HepG2 (cell line): ENCODE data around the gene ACTN2. TPM values are rescaled to one million over a fixed set of nuclear protein-coding genes. Genes with fewer than 3 reads are reported as not detected.

Experiments
- ATAC-seq: fragments of 200-7000 bp; cut with Tn5 transposase; 3 replicates; pipeline ENCODE4 v1.9.1; 2020; ENCODE audit warnings: mild to moderate bottlenecking, moderate library complexity
- Bru-seq: library from RNA; stranded (reverse); fragments of 400-500 nt; gene quantifications from one replicate; lab custom pipeline; 2021; lab: Mats Ljungman, UMichigan
- BruChase-seq, 2 experiments: library from RNA; stranded (reverse); fragments of 400-500 nt; gene quantifications; one replicate each; lab custom pipeline; 2021; lab: Mats Ljungman, UMichigan
- BruUV-seq: library from RNA; stranded (reverse); fragments of 400-500 nt; replicated peaks from 2 replicates; lab custom pipeline; 2021; lab: Mats Ljungman, UMichigan
- CTCF ChIA-PET: fragments of 300-600 bp; formaldehyde crosslinking; extraction: SDS; loops from one replicate; lab custom pipeline; 2021; ENCODE audit warnings: low total read pairs, inconsistent platforms, low intra/inter-chr PET ratio; lab: Yijun Ruan, JAX
- POLR2A ChIA-PET: fragments of 350-600 bp; sonication (Branson Sonifier 250); formaldehyde crosslinking; loops from one replicate; lab custom pipeline; 2020; ENCODE audit warnings: antibody characterized with exemption, inconsistent platforms; lab: Yijun Ruan, JAX
- DNase-seq: peaks from one replicate; pipeline ENCODE4 v3.0.0-alpha.2; 2015; ENCODE audit warnings: low spot score
- FAIRE-seq: peaks from 3 replicates; lab custom pipeline; 2011; peaks lifted over from hg19 to GRCh38; lab: Jason Lieb, UNC
- H2AFZ ChIP-seq: one replicate; pipeline ENCODE4 v1.6.1; 2011; ENCODE audit warnings: low read length, inconsistent platforms
- H3K27ac ChIP-seq: fragments of 300-600 bp; 3 replicates; pipeline ENCODE4 v1.8.0; 2011; ENCODE audit warnings: mixed run types, mild to moderate bottlenecking, mixed read lengths, low read length, inconsistent platforms; ENCODE audit not compliant: insufficient read depth; ENCODE audit errors: extremely low read length
- H3K27me3 ChIP-seq, 2 experiments: fragments of 200-600 bp in 1 of 2; 2 replicates in 1 of 2; 3 replicates in 1 of 2; pipeline versions ENCODE4 v1.6.0 to v1.8.0; 2011; ENCODE audit warnings: low read length in 2 of 2, mild to moderate bottlenecking in 2 of 2, moderate library complexity in 2 of 2, inconsistent platforms in 1 of 2; ENCODE audit not compliant: insufficient read depth in 2 of 2, control insufficient read depth in 1 of 2
- H3K36me3 ChIP-seq, 2 experiments: fragments of 200-600 bp in 1 of 2; replicated peaks in 1 of 2; 2 replicates in 1 of 2; 3 replicates in 1 of 2; pipeline versions ENCODE4 v1.5.1 to v1.8.0; 2011; ENCODE audit warnings: low read length in 2 of 2, inconsistent platforms in 1 of 2; ENCODE audit not compliant: insufficient read depth in 2 of 2, control insufficient read depth in 1 of 2
- H3K4me1 ChIP-seq: 2 replicates; pipeline ENCODE4 v1.5.1; 2012; ENCODE audit warnings: low read length, inconsistent platforms; ENCODE audit not compliant: insufficient read depth
- H3K4me2 ChIP-seq: 2 replicates; pipeline ENCODE4 v1.6.0; 2011; ENCODE audit warnings: low read depth, low read length, inconsistent platforms
- H3K4me3 ChIP-seq, 3 experiments: fragments of 200-600 bp in 1 of 3; sonication (generic), shearing (Covaris generic) in 1 of 3; replicated peaks in 1 of 3; 2 replicates each; pipeline ENCODE4 v1.5.1; 2011 to 2016; ENCODE audit warnings: low read length in 3 of 3, inconsistent platforms in 2 of 3, low read depth in 2 of 3, mild to moderate bottlenecking in 2 of 3, control low read depth in 1 of 3, mixed read lengths in 1 of 3; ENCODE audit not compliant: insufficient read depth in 1 of 3
- H3K79me2 ChIP-seq: one replicate; pipeline ENCODE4 v1.6.1; 2011; ENCODE audit warnings: low read length, inconsistent platforms; ENCODE audit not compliant: insufficient read depth
- H3K9ac ChIP-seq: 2 replicates; pipeline ENCODE4 v1.6.0; 2011; ENCODE audit warnings: mild to moderate bottlenecking, low read depth, low read length, inconsistent platforms; ENCODE audit not compliant: insufficient read depth
- H3K9me3 ChIP-seq: 2 replicates; pipeline ENCODE4 v1.5.1; 2012; ENCODE audit warnings: mild to moderate bottlenecking, low read length
- H4K20me1 ChIP-seq: 2 replicates; pipeline ENCODE4 v1.6.0; 2011; ENCODE audit warnings: inconsistent platforms, mild to moderate bottlenecking, low read length, moderate library complexity; ENCODE audit not compliant: insufficient read depth
- FOXM1 ChIP-seq: sonication (generic); formaldehyde crosslinking; IDR thresholded peaks from 2 replicates; pipeline ENCODE4 v1.5.0; 2020; ENCODE audit warnings: missing genetic modification reagents
- HHEX ChIP-seq: IDR thresholded peaks from 2 replicates; pipeline ENCODE4 v1.6.1; 2016; ENCODE audit warnings: control low read depth
- NR2F2 ChIP-seq: IDR thresholded peaks from 2 replicates; pipeline ENCODE4 v1.6.1; 2012; ENCODE audit warnings: low read depth, inconsistent platforms, borderline replicate concordance
- RFXANK ChIP-seq: IDR thresholded peaks from 2 replicates; pipeline ENCODE4 v1.6.1; 2016
- ZNF274 ChIP-seq: sonication (generic); formaldehyde crosslinking; IDR thresholded peaks from 2 replicates; pipeline ENCODE4 v1.5.1; 2020; ENCODE audit warnings: mild to moderate bottlenecking, missing genetic modification reagents
- ZNF7 ChIP-seq: IDR thresholded peaks from 2 replicates; pipeline ENCODE4 v1.6.1; 2016; ENCODE audit warnings: missing biosample characterization, missing genetic modification reagents
- ZNF850 ChIP-seq: sonication (generic); formaldehyde crosslinking; conservative IDR thresholded peaks from 2 replicates; pipeline ENCODE4 v1.9.0; 2021; ENCODE audit warnings: mild to moderate bottlenecking, missing genetic modification reagents
- WGBS: methylation state at CpG from one replicate; pipeline ENCODE4 v1.1.6; 2017; ENCODE audit warnings: low lambda C conversion rate; 5-methylcytosine and 5-hydroxymethylcytosine counted together
- in situ Hi-C: cut with HindIII; loops from 2 replicates; pipeline ENCODE4 v1.10.0; 2017; ENCODE audit warnings: low pct_unique_long_range_greater_than_20kb; ENCODE audit not compliant: extremely low pct_ligation_motif_present
- intact Hi-C: fragments of 100-400 bp; cut with micrococcal nuclease; formaldehyde crosslinking; loops from one replicate; pipeline ENCODE4 v1.10.0; 2022; ENCODE audit not compliant: unreplicated experiment
- long read RNA-seq, 2 experiments: library from RNA in 1 of 2; library from polyadenylated mRNA in 1 of 2; stranded (forward) in 1 of 2; unstranded in 1 of 2; transcript quantifications; one replicate each; pipeline ENCODE4 v2.0.0, GENCODE V29; 2019 to 2022
- polyA minus RNA-seq, 3 experiments: library from RNA; depleted of rRNA, polyadenylated mRNA; stranded (reverse); fragments of >200 nt; gene quantifications; 2 replicates each; pipeline ENCODE4 v1.2.3, GENCODE V29; 2011; ENCODE audit warnings: low replicate concordance in 1 of 3
- polyA plus RNA-seq, 8 experiments: library from polyadenylated mRNA; depleted of rRNA in 3 of 8; stranded (reverse) in 7 of 8; unstranded in 1 of 8; fragments of >200 nt; fragmentation: Illumina TruSeq in 4 of 8; extraction: Trizol in 4 of 8; gene quantifications; 2 replicates each; pipeline versions ENCODE4 v1.2.1 to v1.2.3, GENCODE V29; 2011 to 2016; ENCODE audit warnings: low read depth in 4 of 8, missing spikeins in 1 of 8, mixed read lengths in 1 of 8; ENCODE audit not compliant: insufficient read depth in 1 of 8
- total RNA-seq, 5 experiments: library from RNA; depleted of rRNA; stranded (reverse); fragments of >200 nt; fragmentation: Illumina TruSeq; extraction: Trizol; gene quantifications; 2 replicates each; pipeline ENCODE4 v1.2.3, GENCODE V29; 2016; ENCODE audit warnings: low read depth in 1 of 5
- TF ChIP-seq, protein P1 (sequence below): sonication (generic); formaldehyde crosslinking; IDR thresholded peaks from 2 replicates; pipeline ENCODE4 v1.4.0; 2020; ENCODE audit warnings: low read depth, mild to moderate bottlenecking, missing genetic modification reagents
- TF ChIP-seq, protein P2 (sequence below): sonication (generic); formaldehyde crosslinking; conservative IDR thresholded peaks from 2 replicates; pipeline ENCODE4 v1.4.0; 2020; ENCODE audit warnings: missing genetic modification reagents

Gene ACTN2
- total RNA-seq (2016; rRNA removed; fragmentation: Illumina TruSeq; extraction: Trizol) (0.04 and 0.25 TPM in 2 replicates), polyA plus RNA-seq (2011; rRNA removed) (0.05 and 0.13 TPM in 2 replicates), polyA minus RNA-seq (2011; rRNA and poly(A)+ RNA removed; ENCODE audit: low replicate concordance) (0.24 TPM in 1 of 2 replicates, not detected in the other), Bru-seq, nascent RNA (percentile 3 among the genes with signal in this experiment), BruChase-seq, experiment 1, labeled RNA remaining after a 6-hour chase (percentile 3 among the genes with signal in this experiment), BruChase-seq, experiment 2, labeled RNA remaining after a 2-hour chase (percentile 6 among the genes with signal in this experiment)
- 0.35 TPM in 1 of 2 replicates, not detected in the other for total RNA-seq (2016; cell fraction: cytosol; rRNA removed; fragmentation: Illumina TruSeq; extraction: Trizol; ENCODE audit: low read depth)
- total RNA-seq (2016; cell fraction: insoluble cytoplasmic fraction; rRNA removed; fragmentation: Illumina TruSeq; extraction: Trizol): 0.04 and 0.24 TPM in 2 replicates
- total RNA-seq (2016; cell fraction: membrane; rRNA removed; fragmentation: Illumina TruSeq; extraction: Trizol): 0.12 and 0.21 TPM in 2 replicates
- total RNA-seq (2016; cell fraction: nucleus; rRNA removed; fragmentation: Illumina TruSeq; extraction: Trizol): 0.06 TPM in 1 of 2 replicates, not detected in the other
- polyA plus RNA-seq (2011; cell fraction: cytosol; rRNA removed): 0.15 TPM in 2 replicates
- 0.05 and 0.37 TPM in 2 replicates for polyA plus RNA-seq (2011; cell fraction: nucleus; rRNA removed)
- polyA plus RNA-seq (2012): 0.17 and 0.34 TPM in 2 replicates
- 0.16 and 0.25 TPM in 2 replicates for polyA plus RNA-seq (2016; cell fraction: cytosol; fragmentation: Illumina TruSeq; extraction: Trizol; ENCODE audit: low read depth)
- 0.10 TPM in 1 of 2 replicates, not detected in the other for polyA plus RNA-seq (2016; cell fraction: insoluble cytoplasmic fraction; fragmentation: Illumina TruSeq; extraction: Trizol; ENCODE audit: low read depth)
- 0.16 and 0.20 TPM in 2 replicates for polyA plus RNA-seq (2016; cell fraction: membrane; fragmentation: Illumina TruSeq; extraction: Trizol; ENCODE audit: low read depth)
- 0.15 and 0.20 TPM in 2 replicates for polyA plus RNA-seq (2016; cell fraction: nucleus; fragmentation: Illumina TruSeq; extraction: Trizol; ENCODE audit: insufficient read depth, low read depth)
- polyA minus RNA-seq (2011; cell fraction: cytosol; rRNA and poly(A)+ RNA removed): not detected in 2 replicates
- not detected in 2 replicates for polyA minus RNA-seq (2011; cell fraction: nucleus; rRNA and poly(A)+ RNA removed)
- long read RNA-seq, experiment 1: 0 reads
- long read RNA-seq, experiment 2: 0 reads

DNA sequence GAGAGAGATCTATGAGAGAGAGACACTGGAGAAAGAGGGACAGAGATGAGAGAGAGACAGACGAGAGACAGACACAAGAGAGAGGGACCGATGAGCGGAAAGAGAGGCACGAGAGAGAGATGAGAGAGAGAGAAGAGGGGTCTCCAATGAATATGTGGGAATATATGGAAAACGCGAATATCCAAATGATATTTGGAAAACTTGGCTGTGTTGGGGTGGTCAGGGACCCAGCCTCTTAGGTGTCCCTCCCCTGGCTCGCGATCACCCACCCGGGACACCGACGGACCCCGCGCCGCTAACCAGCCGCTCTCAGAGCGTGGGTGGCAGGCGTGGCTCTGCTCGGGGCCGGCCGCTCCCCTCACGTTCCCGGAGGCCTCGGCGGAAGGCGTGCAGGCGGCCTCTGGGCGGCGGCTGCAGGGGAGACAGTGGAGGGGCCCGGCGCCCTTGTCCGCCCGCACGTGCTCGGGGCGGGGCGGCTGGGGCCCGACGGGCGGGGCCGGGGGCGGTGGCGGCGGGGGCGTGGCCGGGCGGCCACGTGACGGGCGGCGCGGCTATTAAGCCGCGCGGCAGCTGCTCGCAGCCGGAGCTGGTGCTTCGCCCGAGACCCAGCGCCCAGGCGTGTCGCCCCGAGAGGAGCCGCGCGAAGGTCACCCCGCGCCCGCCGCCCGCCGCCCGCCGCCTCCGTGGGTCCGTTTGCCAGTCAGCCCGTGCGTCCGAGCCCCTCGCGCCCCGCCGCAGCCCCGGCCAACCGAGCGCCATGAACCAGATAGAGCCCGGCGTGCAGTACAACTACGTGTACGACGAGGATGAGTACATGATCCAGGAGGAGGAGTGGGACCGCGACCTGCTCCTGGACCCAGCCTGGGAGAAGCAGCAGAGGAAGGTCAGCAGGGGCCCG lies at the start of gene ACTN2:
TSS of gene ACTN2 (plus strand) at position 583 of the 898 bp plus-strand sequence. CDS start at position 758, 175 bp downstream.
- Histone ChIP-seq H3K4me3 (no peak within 1 kb of the TSS), H4K20me1 (no peaks in the 10 kb centered on the region), H2AFZ (no peak within 1 kb of the TSS), H3K4me1 (no peaks in the 10 kb centered on the region), H3K27me3 (peaks cover 0 to 19% of the 10 kb centered on the region in 2 experiments; a peak in 2 of 5 replicates), H3K4me2 (no peak within 1 kb of the TSS), H3K9ac (no peak within 1 kb of the TSS), H3K9me3 (no peaks in the 10 kb centered on the region), H3K36me3 (no peaks in the 10 kb centered on the region), H3K27ac (no peak within 1 kb of the TSS), H3K79me2 (no peaks in the 10 kb centered on the region)
- WGBS: 68% methylated on average over 40 of the region's 93 CpGs
- ChIA-PET CTCF (no interaction called here), POLR2A (no interaction called here)
- FAIRE-seq: no peak
- in situ Hi-C loops (no loop called here), intact Hi-C loops (no loop called here)
- no peak for DNase-seq
- ATAC-seq: no peak
- no TSS peak for BruUV-seq
- TF ChIP-seq, protein P1, sequence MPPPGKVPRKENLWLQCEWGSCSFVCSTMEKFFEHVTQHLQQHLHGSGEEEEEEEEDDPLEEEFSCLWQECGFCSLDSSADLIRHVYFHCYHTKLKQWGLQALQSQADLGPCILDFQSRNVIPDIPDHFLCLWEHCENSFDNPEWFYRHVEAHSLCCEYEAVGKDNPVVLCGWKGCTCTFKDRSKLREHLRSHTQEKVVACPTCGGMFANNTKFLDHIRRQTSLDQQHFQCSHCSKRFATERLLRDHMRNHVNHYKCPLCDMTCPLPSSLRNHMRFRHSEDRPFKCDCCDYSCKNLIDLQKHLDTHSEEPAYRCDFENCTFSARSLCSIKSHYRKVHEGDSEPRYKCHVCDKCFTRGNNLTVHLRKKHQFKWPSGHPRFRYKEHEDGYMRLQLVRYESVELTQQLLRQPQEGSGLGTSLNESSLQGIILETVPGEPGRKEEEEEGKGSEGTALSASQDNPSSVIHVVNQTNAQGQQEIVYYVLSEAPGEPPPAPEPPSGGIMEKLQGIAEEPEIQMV (CRISPR knock-in tag): no peak
- no peak for TF ChIP-seq RFXANK (CRISPR knock-in tag)
- TF ChIP-seq HHEX (CRISPR knock-in tag): no peak
- TF ChIP-seq, protein P2, sequence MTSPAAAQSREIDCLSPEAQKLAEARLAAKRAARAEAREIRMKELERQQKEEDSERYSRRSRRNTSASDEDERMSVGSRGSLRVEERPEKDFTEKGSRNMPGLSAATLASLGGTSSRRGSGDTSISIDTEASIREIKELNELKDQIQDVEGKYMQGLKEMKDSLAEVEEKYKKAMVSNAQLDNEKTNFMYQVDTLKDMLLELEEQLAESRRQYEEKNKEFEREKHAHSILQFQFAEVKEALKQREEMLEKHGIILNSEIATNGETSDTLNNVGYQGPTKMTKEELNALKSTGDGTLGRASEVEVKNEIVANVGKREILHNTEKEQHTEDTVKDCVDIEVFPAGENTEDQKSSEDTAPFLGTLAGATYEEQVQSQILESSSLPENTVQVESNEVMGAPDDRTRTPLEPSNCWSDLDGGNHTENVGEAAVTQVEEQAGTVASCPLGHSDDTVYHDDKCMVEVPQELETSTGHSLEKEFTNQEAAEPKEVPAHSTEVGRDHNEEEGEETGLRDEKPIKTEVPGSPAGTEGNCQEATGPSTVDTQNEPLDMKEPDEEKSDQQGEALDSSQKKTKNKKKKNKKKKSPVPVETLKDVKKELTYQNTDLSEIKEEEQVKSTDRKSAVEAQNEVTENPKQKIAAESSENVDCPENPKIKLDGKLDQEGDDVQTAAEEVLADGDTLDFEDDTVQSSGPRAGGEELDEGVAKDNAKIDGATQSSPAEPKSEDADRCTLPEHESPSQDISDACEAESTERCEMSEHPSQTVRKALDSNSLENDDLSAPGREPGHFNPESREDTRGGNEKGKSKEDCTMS (CRISPR knock-in tag): no peak
- TF ChIP-seq ZNF274 (CRISPR knock-in tag): no peak
- no peak for TF ChIP-seq ZNF7 (CRISPR knock-in tag)
- no peak for TF ChIP-seq FOXM1 (CRISPR knock-in tag)
- no peak for TF ChIP-seq ZNF850 (CRISPR knock-in tag)
- TF ChIP-seq NR2F2: no peak
